Fibroblast of lung (primary cell): ENCODE results near the gene SP7.

Experiments
- CTCF ChIP-seq, 2 donors: IDR thresholded peaks in 1 of 2; conservative IDR thresholded peaks in 1 of 2; 1 replicate in 1 of 2; 2 replicates in 1 of 2; pipeline ENCODE4 v1.5.1; 2011 to 2012; ENCODE audit warnings: low read length in 2 of 2, control low read depth in 1 of 2, inconsistent platforms in 1 of 2, low read depth in 1 of 2, mild to moderate bottlenecking in 1 of 2
- EZH2 ChIP-seq: IDR thresholded peaks from 2 replicates; pipeline ENCODE4 v1.5.1; 2012; ENCODE audit warnings: low read length, control low read depth, mild to moderate bottlenecking; ENCODE audit errors: missing control alignments

GRCh38 chr12:53324113-53324778, 11.9 kb downstream of the SP7 start:
- TF ChIP-seq CTCF (conservative IDR thresholded peaks at IDR 0.05 in 1 of 2, IDR thresholded peaks at IDR 0.05 in 1 of 2; ENCODE audit: low read depth in 1 of 2, low read length in 2 of 2): no peak
- no peak for TF ChIP-seq EZH2
